Mesothelial cell of epicardium (in vitro differentiated cells): ENCODE results near the gene ALDH3A1. TPM values are rescaled to one million over a fixed set of nuclear protein-coding genes. Genes with fewer than 3 reads are reported as not detected.

Experiments used
- DNase-seq, 2 experiments: peaks; one replicate each; pipeline ENCODE4 v3.0.0; 2021; ENCODE audit warnings: low spot score in 2 of 2; ENCODE audit not compliant: unreplicated experiment in 2 of 2
- H3K27ac Mint-ChIP-seq: 2 replicates; pipeline ENCODE4 v1.8.0; 2021; ENCODE audit warnings: mixed read lengths
- H3K27me3 Mint-ChIP-seq: 2 replicates; pipeline ENCODE4 v1.8.0; 2021; ENCODE audit warnings: low read depth, mixed read lengths
- H3K36me3 Mint-ChIP-seq: 2 replicates; pipeline ENCODE4 v1.8.0; 2021; ENCODE audit warnings: mixed read lengths
- H3K4me1 Mint-ChIP-seq: 2 replicates; pipeline ENCODE4 v1.8.0; 2021; ENCODE audit warnings: mixed read lengths
- H3K4me3 Mint-ChIP-seq: 2 replicates; pipeline ENCODE4 v1.8.0; 2021; ENCODE audit warnings: mild to moderate bottlenecking, moderate library complexity, mixed read lengths
- H3K9me3 Mint-ChIP-seq: 2 replicates; pipeline ENCODE4 v1.8.0; 2021; ENCODE audit warnings: mixed read lengths
- CTCF ChIP-seq: fragments of 200-600 bp; sonication (generic); IDR thresholded peaks from one replicate; pipeline ENCODE4 v1.5.0; 2021; ENCODE audit warnings: antibody characterized with exemption; ENCODE audit not compliant: unreplicated experiment
- total RNA-seq: library from RNA; stranded (reverse); gene quantifications from 3 replicates; pipeline ENCODE4 v1.2.1, GENCODE V29; 2021

The ALDH3A1 gene
- total RNA-seq, 1 donor from 2014 or later = 0.69 TPM

GRCh38 chr17:19781488-19782458, 33.7 kb upstream of the ALDH3A1 start:
- no peaks in the 10 kb centered on the region for H3K9me3 Mint-ChIP-seq
- H3K4me1 Mint-ChIP-seq = no peaks in the 10 kb centered on the region
- H3K36me3 Mint-ChIP-seq = peaks cover 27% of the 10 kb centered on the region
- no peaks in the 10 kb centered on the region for H3K27me3 Mint-ChIP-seq
- H3K27ac Mint-ChIP-seq = no peak overlapping the region
- no peak overlapping the region for H3K4me3 Mint-ChIP-seq
- no peak for TF ChIP-seq CTCF
- DNase-seq = no peak

GRCh38 chr17:19780846-19781245, 32.7 kb upstream of the ALDH3A1 start:
- Mint-ChIP-seq H3K4me1 (no peaks in the 10 kb centered on the region), H3K36me3 (peaks cover 27% of the 10 kb centered on the region), H3K27ac (no peak overlapping the region), H3K4me3 (no peak overlapping the region), H3K9me3 (no peaks in the 10 kb centered on the region), H3K27me3 (no peaks in the 10 kb centered on the region)
- no peak for DNase-seq
- TF ChIP-seq CTCF = no peak

- H3K36me3 Mint-ChIP-seq = peaks cover 10% of the 10 kb centered on the region
- no peak overlapping the region for H3K27ac Mint-ChIP-seq
- H3K4me3 Mint-ChIP-seq = no peak overlapping the region
- peaks cover 8% of the 10 kb centered on the region for H3K4me1 Mint-ChIP-seq
- DNase-seq = no peak
- TF ChIP-seq CTCF = no peak
- no peaks in the 10 kb centered on the region for H3K9me3 Mint-ChIP-seq
- H3K27me3 Mint-ChIP-seq = no peaks in the 10 kb centered on the region
Measured at GRCh38 chr17:19773534-19773933, 25.4 kb upstream of the ALDH3A1 start.

- peaks cover 10% of the 10 kb centered on the region for H3K36me3 Mint-ChIP-seq
- TF ChIP-seq CTCF = no peak
- no peak overlapping the region for H3K27ac Mint-ChIP-seq
- H3K4me3 Mint-ChIP-seq = no peak overlapping the region
- no peaks in the 10 kb centered on the region for H3K9me3 Mint-ChIP-seq
- peaks cover 8% of the 10 kb centered on the region for H3K4me1 Mint-ChIP-seq
- no peaks in the 10 kb centered on the region for H3K27me3 Mint-ChIP-seq
- no peak for DNase-seq
Measured at GRCh38 chr17:19771971-19772630, 24.0 kb upstream of the ALDH3A1 start.

- Mint-ChIP-seq H3K27ac (peak overlapping the region; percentile 81), H3K9me3 (no peaks in the 10 kb centered on the region), H3K36me3 (peaks cover 10% of the 10 kb centered on the region)
Measured at GRCh38 chr17:19770985-19771735, 23.1 kb upstream of the ALDH3A1 start.

More at GRCh38 chr17:19770985-19771735, 23.1 kb upstream of the ALDH3A1 start:
- Mint-ChIP-seq H3K4me3 (no peak overlapping the region), H3K4me1 (peaks cover 10% of the 10 kb centered on the region), H3K27me3 (no peaks in the 10 kb centered on the region)
- TF ChIP-seq CTCF = no peak
- DNase-seq = no peak
